Lower lobe of right lung (tissue), 2 donors: ENCODE results near the gene CPA4. TPM values are rescaled to one million over a fixed set of nuclear protein-coding genes. Genes with fewer than 3 reads are reported as not detected.

Experiments
- ATAC-seq, 2 donors: fragments of 200-7000 bp; cut with Tn5 transposase; one replicate each; pipeline ENCODE4 v1.9.1; 2020 to 2022; ENCODE audit warnings: mild to moderate bottlenecking in 2 of 2, moderate library complexity in 2 of 2
- DNase-seq: peaks from one replicate; pipeline ENCODE4 v3.0.0-alpha.2; 2020
- H3K27ac ChIP-seq: fragments of 200-600 bp; one replicate; pipeline ENCODE4 v1.8.0; 2022
- H3K27me3 ChIP-seq: fragments of 200-600 bp; one replicate; pipeline ENCODE4 v1.8.0; 2022; ENCODE audit warnings: low read depth
- H3K36me3 ChIP-seq: fragments of 200-600 bp; one replicate; pipeline ENCODE4 v1.8.0; 2022; ENCODE audit warnings: mild to moderate bottlenecking
- H3K4me1 ChIP-seq: fragments of 200-600 bp; one replicate; pipeline ENCODE4 v1.8.0; 2022
- H3K4me3 ChIP-seq: fragments of 200-600 bp; one replicate; pipeline ENCODE4 v1.8.0; 2022; ENCODE audit warnings: mild to moderate bottlenecking
- H3K9me3 ChIP-seq: fragments of 200-600 bp; one replicate; pipeline ENCODE4 v1.8.0; 2022
- CTCF ChIP-seq: fragments of 200-600 bp; IDR thresholded peaks from one replicate; pipeline ENCODE4 v1.8.0; 2022; ENCODE audit warnings: antibody characterized with exemption, mild to moderate bottlenecking
- intact Hi-C: fragments of 100-400 bp; cut with DNase I; formaldehyde crosslinking; loops from one replicate; pipeline ENCODE4 v1.11.0; 2022
- total RNA-seq: library from RNA; stranded (reverse); fragmentation: NEBNext Ultra II Directional; extraction: Animal tissue kit (Norgen Biotek cat#: 25700); gene quantifications from one replicate; pipeline ENCODE4 v1.2.1, GENCODE V29; 2021
- donor health status: DM: no; HTN: yes; CAD: no; lungs with severe emphysema.

Gene CPA4
- total RNA-seq, 1 donor from 2014 or later = not detected

- Histone ChIP-seq H3K27me3 (no peaks in the 10 kb centered on the region), H3K9me3 (no peaks in the 10 kb centered on the region), H3K4me3 (no peak overlapping the region), H3K27ac (no peak overlapping the region), H3K4me1 (peaks cover 11% of the 10 kb centered on the region), H3K36me3 (no peaks in the 10 kb centered on the region)
- TF ChIP-seq CTCF = no peak
- intact Hi-C loops = no loop called here
- DNase-seq (no peak), ATAC-seq (no peak)
These were observed 15.9 kb upstream of the CPA4 start for GRCh38 chr7:130276796-130277762.

GRCh38 chr7:130277763-130278643 lies 15.0 kb upstream of the CPA4 start:
- peak; percentile 70 for TF ChIP-seq CTCF
- intact Hi-C loops = no loop called here
- no peak overlapping the region for H3K27ac ChIP-seq
- H3K36me3 ChIP-seq = no peaks in the 10 kb centered on the region
- H3K27me3 ChIP-seq = no peaks in the 10 kb centered on the region
- no peaks in the 10 kb centered on the region for H3K9me3 ChIP-seq
- DNase-seq (no peak), ATAC-seq (peak; percentile 61 to 64)
- H3K4me1 ChIP-seq = peaks cover 6% of the 10 kb centered on the region
- H3K4me3 ChIP-seq = no peak overlapping the region

- no peak for ATAC-seq
- no peak overlapping the region for H3K27ac ChIP-seq
- no peak overlapping the region for H3K4me3 ChIP-seq
- peaks cover 4% of the 10 kb centered on the region for H3K4me1 ChIP-seq
- no peak for DNase-seq
- H3K9me3 ChIP-seq = no peaks in the 10 kb centered on the region
- intact Hi-C loops = no loop called here
- no peaks in the 10 kb centered on the region for H3K36me3 ChIP-seq
- TF ChIP-seq CTCF = no peak
- no peaks in the 10 kb centered on the region for H3K27me3 ChIP-seq
These were observed 14.1 kb upstream of the CPA4 start for GRCh38 chr7:130278860-130279259.

- Histone ChIP-seq H3K4me1 (no peaks in the 10 kb centered on the region), H3K27ac (no peak overlapping the region), H3K27me3 (no peaks in the 10 kb centered on the region), H3K36me3 (no peaks in the 10 kb centered on the region), H3K9me3 (no peaks in the 10 kb centered on the region), H3K4me3 (no peak overlapping the region)
- intact Hi-C loops = no loop called here
- ATAC-seq (no peak), DNase-seq (no peak)
- TF ChIP-seq CTCF = no peak
These were observed 13.7 kb upstream of the CPA4 start for GRCh38 chr7:130279286-130279685.

- intact Hi-C loops = no loop called here
- no peaks in the 10 kb centered on the region for H3K4me1 ChIP-seq
- ATAC-seq (no peak), DNase-seq (no peak)
- H3K27ac ChIP-seq = no peak overlapping the region
- no peaks in the 10 kb centered on the region for H3K36me3 ChIP-seq
- H3K27me3 ChIP-seq = no peaks in the 10 kb centered on the region
- H3K9me3 ChIP-seq = no peaks in the 10 kb centered on the region
- no peak overlapping the region for H3K4me3 ChIP-seq
- no peak for TF ChIP-seq CTCF
These were observed 13.1 kb upstream of the CPA4 start for GRCh38 chr7:130279906-130280305.
